T follicular helper cell (primary cell): ENCODE data around the gene CLEC4E.
"Not testable (repeated sequence)": the region's sequence is repeated elsewhere in the genome, so short reads cannot be mapped to it uniquely, and the experiment has no call there.

Experiments used
- DNase-seq: peaks from one replicate; pipeline ENCODE4 v3.0.0-alpha.2; 2020; ENCODE audit warnings: low read depth

CLEC4E gene

DNA sequence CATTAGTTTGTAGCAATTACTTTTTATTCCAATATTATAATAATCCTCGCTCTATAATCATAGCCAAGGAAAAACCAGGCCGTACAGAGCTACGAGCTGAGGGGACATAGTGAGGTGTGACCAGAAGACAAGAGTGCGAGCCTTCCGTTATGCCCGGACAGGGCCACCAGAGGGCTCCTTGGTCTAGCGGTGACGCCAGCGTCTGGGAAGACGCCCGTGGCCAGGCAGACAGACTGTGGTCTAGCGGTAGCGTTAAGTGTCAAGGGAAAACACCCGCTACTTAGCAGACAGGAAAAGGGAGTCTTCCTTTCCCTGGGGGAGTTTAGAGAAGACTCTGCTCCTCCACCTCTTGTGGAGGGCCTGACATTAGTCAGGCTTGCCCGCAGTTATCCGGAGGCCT, 2.9 kb downstream of the CLEC4E start:
- not testable (repeated sequence) for DNase-seq

DNA sequence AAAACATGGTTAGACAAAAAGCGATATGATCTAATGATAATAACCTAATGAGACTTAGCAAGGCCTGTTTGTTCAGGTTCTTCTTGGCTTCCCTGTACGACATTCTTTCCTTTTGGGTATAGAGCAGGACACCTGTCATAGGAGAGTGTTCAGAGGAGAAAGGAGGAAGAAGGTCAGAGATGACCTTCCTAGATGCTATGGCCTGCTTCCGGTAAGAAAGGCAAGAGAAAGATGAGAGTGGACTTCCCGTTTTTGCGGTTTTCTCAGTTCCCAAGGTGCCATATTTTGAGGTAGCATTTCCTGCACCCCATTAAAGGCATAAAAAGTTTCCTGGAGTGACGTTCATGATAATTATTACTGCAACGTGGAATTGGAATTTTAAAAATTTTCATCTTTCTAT, 8.7 kb downstream of the CLEC4E start:
- no peak for DNase-seq

DNA sequence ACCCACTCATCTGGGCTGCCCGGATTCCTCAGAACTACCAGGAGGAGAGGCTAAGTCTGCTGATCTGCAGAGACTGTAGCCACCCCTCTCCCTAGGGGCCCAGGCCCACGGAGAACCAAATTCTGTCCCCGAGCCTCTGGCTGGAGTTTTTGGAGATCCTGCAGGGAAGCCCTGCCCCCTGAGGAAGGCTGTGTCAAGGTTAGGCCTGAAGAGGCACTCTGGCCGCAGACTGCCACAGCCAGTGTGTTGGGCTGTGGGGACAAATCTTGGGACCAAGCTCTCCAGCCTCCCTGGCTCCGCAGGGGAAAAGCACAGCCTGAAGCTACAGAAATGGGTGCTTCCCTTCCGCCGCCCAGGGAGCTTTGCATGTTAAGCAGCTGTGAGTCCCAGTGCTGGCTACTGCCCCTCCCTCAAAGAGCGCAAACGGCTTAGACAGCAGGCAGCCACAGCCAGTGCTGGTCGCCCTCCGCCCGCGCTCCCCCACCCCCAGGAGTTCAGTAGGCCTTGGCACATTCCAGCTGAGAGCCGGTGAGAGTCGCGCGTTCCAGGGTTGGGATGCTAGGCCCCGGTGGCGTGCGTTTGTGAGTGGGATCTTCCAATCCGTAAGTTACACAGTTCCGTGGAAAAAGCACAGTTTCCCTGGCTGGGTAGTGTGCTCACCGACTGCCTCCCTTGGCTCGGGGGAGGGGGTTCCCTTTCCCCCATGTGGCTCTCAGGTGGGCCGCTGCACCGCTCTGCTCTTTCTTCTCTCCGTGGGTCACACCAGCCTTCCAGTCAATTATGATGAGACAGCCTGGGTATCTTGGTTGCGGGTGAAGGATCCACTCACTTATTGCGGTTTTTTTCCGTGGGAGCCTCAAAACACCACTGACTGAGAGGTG, 13.2 kb downstream of the CLEC4E start:
- DNase-seq, result no peak

DNA sequence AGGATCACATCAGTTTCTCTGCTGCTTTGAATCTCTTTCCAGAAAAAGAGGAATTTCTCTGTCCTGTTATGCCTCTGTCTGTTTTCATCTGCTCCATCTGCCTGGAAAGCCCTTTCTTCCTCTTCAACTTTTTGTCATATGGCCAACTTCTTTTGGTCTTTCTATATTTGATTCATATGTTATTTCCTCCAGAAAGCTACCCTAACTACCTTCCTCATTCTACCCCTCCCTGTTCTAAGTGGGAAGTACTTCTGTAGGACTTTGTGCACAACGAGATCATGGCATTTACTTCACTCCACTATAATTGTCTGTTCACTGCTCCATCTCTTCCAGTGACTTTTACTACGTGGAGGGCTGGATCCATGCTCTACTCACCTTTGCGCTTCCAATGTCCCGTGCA, 21.5 kb downstream of the CLEC4E start:
- no peak for DNase-seq

DNA sequence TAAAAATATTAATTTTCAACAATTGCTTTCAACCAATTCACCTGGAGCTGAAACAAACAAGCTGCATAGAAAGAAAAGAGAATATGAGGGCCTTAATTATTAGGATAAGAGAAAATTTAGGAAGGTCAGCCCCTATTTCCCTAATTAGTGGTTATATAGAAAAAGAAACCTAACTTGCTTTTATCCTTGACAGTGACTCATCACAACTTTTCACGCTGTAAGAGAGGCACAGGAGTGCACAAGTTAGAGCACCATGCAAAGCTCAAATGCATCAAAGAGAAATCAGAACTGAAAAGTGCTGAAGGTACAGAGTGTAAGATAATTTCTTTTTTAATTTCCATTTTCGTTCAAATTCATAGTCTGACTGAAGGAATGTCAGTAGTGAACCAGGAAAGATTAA, 22.7 kb downstream of the CLEC4E start:
- DNase-seq, result no peak

DNA sequence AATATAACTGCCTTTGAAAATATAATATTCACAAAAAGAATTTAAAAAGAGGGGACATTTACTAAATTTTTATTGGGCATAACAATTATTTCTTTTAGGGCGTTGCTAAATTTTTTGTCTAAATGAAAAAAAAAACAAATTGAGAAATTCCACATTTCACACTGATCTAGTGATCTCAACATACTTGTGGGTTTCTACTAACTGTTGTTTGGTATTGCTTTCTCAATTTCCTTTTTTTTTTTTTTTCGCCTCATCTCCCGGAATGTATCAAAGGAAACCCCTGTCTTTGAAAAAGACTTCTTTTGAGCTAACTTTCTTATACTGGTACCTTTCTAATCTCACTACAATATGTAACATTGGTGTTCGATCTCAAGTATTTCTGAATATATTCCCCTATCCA, 27.4 kb downstream of the CLEC4E start, which contains the start of gene CLEC4D:
Gene CLEC4D (plus strand): TSS at position 248 of the 400 bp plus-strand sequence. CDS start 230 bp downstream, outside the sequence.
- DNase-seq, result no peak

DNA sequence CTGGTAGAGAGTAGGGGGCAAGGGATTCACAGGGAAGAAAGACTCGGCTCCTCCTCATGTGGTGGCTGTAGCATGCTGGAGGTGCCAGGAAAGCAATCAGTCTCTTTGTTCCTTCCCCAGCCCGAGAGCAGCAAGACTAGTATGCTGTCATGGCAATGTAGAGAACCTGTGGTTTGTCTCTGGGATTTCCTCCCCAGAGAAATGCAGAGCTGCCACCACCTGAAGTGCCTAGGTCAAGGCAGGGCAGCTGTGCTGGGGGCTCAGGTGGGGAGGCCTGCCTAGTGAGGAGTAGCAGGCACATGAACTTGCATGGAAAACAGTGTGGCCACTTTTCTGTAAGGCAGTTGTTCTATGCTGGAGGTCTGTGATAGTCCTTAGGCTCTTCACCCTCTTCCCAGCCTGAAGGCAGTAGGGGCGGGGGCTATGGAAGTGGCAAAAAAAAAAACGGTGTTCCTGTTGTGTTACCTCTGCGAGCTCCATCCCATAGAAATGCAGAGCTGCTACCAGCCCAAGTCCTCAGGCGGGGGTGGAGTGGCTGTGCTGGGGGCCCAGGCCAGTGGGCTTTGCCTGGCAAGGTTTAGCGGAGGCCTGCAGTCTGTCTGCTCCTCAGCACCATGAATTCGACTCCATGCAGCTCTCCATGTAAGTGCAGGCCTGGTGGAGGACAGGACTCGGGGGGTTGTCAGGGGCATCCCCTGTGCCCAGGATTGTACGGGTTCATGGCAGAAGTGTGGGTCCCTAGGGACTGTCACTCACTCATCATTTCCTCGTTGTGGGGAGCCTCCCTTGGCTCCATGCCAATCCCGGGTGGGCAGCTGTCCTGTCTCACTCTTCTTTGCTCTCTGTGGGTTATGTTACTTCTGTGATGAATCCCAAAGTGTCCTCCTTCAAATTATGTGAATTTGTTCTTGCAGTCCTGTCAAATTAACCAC, 31.5 kb downstream of the CLEC4E start:
- no peak for DNase-seq

DNA sequence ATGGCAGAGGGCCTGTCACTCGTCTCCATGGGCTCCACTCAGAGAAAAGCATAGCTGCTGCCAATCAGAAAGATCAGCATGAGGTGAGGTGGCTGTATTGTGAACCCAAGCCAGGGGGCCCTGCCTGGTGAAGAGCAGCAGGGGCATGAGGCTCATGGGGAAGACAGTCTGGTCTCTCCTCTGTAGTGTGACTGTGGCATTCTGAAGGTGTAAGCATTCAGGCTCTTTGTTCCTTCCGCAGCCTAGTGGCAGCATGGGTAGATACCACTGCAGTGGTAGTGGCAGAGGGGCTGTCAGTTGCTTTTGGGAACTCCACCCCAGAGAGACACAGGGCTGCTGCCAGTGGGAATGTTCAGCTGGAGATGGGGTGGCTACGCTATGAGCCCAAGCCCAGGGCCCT, 32.5 kb downstream of the CLEC4E start:
- DNase-seq, result no peak

DNA sequence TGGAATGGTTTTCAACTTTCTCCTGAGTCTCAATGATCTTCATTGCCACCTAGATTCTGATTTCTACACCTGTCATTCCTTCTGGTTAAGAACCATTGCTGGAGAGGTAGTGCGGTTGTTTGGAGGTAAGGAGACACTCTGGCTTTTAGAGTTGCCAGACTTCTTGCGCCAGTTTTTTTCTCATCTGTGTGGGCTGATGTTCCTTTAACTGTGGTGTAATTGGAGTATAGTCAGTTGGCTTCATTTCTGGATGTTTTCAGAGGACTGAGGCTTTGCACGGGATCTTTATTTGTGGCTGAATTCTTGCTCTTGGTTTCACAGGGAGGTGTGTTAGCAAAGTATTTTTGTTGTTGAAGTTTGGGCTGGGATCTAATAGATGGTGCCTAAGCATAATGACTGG, 33.1 kb downstream of the CLEC4E start:
- DNase-seq, result no peak

DNA sequence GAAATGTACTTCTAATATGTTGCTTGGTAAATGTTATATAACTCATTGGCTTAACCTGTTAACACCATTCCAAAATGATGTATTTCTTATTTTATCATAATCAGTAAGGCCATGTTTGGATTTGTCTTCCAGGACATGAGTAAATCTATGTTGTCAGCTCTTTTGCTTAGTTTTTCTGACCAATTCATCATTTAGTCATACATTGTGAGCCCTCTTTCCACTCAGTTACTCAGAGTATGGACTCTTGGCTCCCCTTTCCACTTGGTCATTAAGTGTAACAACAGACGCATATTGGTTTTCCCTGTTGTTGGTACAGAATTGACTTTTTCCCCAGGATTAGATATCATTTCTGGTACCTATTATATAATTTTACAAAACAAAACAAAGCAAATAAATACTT, 36.4 kb downstream of the CLEC4E start:
- no peak for DNase-seq

DNA sequence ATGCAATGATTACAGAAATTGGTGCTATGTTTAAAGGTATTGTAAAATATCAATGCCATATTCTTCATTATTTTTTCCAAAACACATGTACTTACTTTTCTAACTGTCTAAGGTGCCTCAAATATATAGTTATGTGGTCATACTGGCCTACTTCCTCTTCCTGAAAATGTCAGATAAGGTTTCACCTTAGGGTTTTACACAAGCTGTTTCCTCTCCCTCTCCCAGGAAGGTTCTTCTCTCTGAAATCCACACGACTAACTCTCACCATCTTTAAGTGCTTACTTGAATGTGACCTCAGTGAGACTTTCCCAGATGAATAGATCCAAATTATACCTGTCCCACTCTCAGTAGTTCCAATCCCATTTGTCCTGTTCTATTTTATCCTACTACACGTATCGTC, 39.0 kb downstream of the CLEC4E start:
- no peak for DNase-seq

DNA sequence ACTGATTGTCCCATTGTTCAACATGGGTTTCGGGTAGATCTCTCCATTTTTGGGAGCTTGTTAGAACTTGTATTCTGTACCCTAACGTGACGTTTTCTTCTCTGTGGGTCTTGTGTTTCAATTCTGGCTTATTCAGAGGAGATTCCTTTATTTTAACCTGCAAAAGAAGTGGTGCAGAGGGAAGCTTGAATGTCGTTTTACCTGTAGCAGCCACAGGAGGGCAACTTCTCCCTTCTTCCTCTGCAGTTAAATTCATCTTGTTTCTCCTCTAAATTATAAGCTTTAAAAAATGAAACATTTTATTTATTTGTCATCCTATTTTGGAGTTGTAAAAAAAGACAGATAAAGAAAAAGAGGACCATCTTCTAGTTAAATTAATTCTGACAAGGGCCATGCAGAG, 41.1 kb downstream of the CLEC4E start:
- DNase-seq, result no peak

DNA sequence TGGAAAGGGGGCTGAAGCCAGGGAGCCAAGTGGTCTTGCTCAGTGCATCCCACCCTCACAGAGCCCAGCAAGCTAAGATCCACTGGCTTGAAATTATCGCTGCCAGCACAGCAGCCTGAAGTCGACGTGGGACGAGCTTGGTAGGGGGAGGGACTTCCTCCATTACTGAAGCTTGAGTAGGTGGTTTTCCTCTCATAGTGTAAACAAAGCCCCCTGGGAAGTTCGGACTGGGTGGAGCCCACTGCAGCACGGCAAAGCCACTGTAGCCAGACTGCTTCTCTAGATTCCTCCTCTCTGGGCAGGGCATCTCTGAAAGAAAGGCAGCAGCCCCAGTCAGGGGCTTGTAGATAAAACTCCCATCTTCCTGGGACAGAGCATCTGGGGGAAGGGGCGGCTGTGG, 44.6 kb downstream of the CLEC4E start:
- DNase-seq, result not testable (repeated sequence)

DNA sequence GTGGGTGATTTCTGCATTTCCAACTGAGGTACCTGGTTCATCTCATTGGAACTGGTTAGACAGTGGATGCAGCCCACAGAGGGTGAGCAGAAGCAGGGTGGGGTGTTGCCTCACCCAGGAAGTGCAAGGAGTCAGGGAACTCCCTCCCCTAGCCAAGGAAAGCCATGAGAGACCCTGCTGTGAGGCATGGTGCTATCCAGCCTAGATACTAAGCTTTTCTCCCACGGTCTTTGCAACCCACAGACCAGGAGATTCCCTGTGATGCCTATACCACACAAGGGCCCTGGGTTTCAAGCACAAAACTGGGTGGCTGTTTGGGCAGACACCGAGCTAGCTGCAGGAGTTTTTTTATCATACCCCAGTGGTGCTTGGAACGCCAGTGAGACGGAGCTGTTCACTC, 45.0 kb downstream of the CLEC4E start:
- DNase-seq, result not testable (repeated sequence)

DNA sequence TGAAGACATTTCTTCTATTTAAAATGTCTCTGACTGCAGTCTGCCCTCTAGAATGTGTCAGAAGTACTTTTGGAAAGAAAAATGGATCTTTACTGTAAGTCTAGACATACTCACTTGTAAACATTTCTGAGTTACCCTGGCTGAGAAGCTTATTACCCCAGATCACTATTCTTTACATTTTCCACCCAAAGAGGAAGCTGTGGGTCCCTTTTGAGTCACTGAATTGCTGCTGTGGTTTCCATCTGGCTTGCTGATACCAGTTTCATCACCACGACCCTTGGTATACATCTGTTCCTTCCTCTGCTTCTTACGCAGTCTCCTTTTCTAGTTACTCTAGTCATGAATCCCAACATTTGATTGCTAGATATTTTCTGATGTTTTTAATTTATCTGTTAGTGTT, 47.6 kb downstream of the CLEC4E start:
- DNase-seq, result no peak

DNA sequence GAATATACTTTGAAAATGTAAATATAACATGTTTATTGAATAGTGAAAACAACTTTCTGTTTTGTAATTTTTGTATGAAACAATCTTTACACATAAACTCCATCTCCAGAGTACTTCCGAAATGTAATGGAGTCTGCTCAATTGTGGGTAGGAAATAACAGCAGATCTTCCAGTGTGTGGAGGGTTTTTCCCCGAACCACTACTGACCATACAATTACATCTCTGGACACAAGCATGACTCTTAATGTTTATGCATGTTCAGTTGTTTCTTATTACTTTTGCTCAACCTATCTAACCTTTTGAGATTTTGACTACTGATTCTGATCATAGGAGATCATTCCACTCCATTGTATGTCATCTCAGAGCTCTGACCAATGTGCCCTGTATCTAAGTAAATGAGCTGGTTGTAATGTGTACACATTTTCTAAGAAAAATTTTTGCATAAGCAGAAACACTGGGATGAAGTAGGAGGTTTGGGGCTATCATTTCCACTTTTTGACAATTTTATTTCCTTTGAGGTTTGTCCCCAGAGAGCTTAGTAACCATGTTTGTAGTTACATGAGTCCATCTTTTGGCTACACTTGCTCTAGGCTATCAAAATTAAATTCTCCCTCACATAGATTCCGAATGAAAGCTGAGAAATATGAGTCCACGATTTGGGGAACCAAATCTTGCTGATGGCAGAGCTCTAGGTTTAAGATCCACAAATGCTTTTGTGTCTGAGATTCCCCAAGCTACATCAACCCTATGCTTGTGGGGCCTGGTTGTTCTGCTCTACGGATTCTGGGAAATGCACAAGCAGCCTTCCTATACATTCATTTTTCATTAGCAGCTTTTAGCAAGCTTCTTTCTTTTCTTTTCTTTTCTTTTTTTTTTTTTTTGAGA, 48.8 kb downstream of the CLEC4E start:
- no peak for DNase-seq
